Measurements from ENCODE around the gene TMOD3.

TMOD3 gene

DNA sequence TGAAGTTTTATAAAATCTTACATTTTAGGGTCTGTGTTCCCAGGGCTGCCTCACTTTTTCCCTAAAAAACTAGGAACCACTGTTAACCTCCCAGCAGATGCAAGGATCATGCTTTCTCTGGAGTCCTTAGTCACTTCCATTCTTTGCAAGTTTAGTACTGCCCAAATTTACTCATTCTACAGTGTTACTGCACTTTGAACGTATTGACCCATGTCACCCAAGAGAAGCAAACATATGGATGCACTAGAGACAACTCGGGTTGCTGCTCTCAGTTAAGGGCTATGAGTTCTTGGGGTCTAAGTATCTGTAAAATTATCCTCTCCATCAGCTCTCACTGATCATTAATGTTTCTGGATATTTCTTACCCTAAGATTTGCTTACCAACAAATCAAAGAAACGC lies 83.1 kb downstream of the TMOD3 start:
- DNase-seq: no peak

DNA sequence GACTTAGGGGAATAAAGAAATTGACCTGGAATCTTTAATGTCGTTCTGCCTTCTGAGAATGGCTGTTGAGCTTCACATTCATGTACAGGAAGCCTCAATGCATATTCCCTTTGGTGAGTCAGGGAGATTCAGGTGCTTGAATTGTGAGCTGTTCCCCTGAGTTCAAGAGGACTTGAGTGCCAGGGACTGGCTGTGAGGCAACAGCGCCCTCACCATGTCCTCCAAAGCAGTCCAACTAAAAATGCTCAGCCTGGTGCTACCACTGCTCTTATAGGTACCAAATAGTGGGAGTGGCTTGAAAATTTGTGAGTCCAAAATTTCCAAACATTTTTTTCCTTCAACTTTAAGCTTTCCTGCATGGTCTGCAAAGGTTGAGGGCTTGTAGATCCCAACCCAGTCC lies 88.0 kb downstream of the TMOD3 start:
- no peak for DNase-seq

DNA sequence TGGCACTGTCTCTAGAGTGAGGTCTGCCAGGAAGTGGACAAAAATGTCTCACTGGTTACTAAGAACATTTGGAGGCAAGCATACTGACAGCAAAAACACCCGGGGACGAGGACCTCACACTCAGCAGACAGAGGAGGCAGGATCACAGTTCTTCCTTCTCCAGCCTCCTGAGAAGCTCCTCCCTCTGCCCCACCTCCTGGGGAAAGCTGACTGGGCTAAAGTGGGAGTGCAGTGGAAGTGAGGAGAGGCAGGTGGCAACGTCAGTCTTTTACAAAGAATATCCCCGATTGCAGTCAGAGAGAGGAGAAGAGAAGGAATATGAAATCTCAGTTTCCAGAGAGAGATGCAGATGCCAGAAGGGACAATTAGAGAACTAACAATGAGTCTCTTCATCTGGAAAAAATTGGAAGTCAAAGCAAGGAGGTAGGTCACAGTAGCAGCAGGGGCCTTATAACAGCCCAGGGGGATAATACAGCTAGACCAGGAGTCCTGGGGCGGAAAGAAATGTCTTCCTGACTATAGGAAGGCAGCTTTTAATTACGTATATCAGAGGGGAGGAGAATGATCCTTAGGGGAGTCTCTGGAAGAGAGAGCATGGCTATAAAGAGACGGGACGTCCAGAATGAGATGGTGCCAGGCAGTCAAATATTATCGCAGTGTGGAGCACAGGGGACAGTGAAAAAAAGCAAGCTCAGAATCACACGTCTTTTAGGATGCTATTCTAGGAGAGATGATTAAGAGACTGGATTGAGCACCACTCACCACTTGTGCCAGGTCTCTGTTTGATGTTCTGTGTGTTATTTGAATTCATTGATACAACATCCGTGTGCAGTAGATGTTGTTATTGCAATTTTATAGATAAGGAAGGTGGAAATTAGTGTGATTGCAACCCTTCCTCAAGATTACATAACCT lies 95.0 kb downstream of the TMOD3 start:
- no peak for DNase-seq

DNA sequence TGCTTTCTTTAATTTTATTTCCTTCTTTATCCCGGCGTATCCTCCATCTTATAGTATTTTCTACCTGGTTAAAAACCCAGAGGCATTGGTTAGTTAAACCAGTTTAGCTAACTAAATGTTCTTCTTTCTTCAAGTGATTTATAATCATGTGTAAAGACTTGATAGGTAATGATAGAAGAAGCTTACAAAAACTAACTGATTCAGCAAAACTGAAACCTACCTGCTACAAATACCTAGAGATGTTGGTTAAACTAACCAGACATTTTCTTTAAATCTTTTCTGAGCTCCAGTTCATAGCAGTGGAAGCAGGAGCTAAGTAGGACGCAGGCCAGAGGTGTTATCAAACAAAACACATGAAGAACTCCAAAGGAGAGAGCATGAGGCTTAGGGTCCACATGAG lies 97.4 kb downstream of the TMOD3 start:
- no peak for DNase-seq

DNA sequence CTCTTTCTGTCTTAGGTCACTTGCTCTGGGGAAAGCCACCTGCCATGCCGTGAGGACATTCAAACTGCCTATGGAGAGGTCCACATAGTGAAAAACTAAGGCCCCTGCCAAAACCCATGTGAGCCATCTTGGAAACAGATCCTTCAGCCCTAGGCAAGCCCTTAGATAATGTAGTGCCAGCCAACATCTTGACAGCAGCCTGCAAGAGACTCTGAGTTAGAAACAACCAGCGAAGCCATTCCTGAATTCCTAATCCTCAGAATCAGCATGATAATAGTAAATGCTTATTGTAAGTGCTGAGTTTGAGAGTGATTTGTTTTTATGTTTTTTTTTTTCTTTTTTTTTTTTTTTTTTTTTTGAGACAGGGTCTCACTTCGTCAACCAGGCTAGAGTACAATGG lies 101.6 kb downstream of the TMOD3 start:
- no peak for DNase-seq

DNA sequence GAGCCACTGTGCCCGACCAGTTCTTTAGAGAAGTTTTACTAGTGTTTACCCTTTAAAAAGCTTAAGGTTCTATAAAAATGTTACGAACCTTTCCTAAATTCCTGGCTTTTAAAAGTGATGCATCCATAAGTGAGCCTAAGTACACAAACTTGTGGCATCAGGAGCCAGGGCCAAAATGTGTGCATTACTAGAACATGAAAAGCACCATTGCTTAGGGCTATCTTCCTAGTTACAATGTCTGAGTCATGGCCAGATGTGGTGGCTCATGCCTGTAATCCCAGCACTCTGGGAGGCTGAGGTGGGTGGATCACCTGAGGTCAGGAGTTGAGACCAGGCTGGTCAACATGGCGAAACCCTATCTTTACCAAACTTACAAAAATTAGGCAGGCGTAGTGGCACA lies 102.2 kb downstream of the TMOD3 start:
- no peak for DNase-seq

DNA sequence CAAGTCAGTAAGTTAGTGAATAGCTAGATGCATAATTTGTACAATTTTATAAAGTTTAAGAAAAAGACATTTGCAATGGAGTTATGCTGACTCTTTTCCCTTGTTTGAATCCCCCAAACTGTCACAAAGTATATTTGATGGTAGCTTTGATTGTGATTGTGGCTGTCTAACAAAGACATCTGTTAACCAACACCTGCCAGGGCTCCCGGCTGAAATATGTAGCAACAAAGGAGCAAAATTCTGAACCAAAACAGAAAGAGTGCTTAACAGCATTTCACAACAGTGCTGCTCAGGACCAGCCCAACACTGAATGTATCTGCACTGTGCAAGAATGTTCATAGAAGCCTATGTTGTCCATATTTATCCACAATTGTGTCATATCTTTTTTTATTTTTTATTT lies 102.7 kb downstream of the TMOD3 start:
- DNase-seq: no peak

DNA sequence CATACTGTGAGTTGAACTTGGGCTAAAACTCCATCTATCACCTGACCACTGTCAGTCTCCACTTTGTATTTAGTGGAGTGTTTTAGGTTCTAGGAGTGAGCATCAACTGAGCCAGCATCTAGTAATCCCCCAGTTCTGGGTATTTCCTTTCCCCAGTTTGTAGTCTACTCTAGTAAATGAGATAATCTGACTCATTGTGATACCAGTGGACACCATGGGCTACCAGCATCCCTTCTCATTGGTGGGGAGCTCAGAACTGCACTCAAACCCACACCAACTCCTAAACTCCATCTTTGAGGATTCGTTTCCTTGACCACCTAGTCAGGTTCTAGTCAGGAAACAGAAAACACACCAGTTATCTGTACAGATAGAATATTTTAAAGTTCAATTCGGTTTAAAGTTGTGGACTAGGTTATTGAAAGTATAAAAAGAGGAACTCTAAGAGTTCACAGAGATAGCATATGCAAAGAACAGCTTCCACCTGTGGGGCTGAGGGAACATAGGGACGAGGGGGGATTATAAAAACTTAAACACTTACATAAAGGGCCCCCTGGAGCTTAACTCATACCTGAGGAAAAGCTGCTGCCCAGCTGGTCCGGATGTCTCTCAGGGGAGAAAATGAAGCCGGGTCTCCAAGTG lies 106.1 kb downstream of the TMOD3 start:
- DNase-seq: no peak

DNA sequence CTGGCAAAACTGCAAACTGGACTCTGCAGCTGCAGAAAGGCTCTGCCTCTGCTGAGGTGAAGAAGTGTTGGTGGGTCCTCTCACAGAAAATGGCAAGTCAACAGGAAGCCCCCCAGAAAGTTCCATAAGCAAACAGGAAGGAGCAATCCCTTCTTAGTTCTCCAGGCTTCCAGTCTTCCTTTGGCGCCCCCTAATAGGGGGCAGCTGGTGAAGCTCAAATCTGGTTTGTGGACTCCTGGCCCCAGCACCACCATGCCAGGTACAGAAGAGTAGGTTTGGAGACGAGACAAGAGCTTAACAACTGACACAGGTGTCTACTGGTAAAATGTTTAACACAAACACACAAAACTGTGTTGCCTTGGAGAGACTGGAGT lies 106.6 kb downstream of the TMOD3 start:
- no peak for DNase-seq

DNA sequence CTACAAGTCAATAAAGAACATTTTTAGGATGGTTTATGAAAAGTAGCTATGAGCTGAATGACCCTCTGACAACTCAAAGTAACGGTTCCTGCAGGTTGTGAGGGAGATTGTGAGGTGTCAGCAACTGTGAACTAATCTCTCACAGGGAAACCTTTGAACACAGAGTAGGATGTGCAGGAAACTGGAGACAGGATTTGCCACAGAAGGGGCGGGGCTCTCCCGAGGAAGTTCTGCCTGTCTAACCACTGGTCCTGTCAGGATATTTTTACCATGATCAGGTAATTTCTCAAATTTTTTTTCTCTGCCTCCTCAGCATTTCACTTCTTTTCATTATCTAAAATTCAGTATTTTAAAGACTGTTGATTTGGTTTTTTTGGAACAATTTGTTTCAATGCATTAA lies 108.8 kb downstream of the TMOD3 start:
- DNase-seq: no peak

DNA sequence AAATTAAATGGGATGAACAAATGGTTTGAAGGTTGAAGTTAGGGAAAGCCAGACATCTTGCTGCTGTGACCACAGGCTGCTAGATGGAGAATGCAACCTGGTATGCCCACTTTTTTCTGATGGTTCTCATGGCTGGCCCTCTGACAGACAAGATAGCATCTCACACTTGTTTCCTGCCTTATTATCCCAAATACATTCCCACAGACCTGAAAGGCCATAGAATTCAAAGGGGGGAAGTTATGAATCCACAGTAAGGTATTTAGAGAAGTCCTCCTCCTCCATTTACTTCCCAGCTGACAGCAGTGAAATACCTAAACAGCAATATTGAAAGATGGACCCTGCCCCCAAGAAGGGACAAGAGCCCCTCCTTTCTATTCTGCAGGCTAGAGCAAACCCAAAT lies 109.8 kb downstream of the TMOD3 start:
- no peak for DNase-seq

DNA sequence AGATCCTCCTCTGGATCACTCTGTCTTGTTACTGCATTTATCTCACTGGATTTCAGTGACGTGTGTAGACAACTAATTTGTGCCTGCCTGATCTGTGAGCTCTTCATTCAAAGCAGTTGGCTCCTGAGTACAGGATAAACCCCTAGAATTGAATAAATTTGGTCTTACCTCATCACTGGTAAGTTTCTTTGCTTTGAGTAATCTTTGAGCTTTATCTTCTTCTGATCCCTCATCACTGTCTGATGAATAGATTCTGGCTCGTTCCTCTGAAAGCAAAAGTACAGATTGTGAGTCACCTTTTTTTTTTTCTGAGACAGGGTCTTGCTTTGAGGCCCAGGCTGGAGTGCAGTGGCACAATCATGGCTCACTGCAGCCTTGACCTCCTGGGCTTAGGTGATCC lies 117.7 kb downstream of the TMOD3 start:
- DNase-seq: no peak

DNA sequence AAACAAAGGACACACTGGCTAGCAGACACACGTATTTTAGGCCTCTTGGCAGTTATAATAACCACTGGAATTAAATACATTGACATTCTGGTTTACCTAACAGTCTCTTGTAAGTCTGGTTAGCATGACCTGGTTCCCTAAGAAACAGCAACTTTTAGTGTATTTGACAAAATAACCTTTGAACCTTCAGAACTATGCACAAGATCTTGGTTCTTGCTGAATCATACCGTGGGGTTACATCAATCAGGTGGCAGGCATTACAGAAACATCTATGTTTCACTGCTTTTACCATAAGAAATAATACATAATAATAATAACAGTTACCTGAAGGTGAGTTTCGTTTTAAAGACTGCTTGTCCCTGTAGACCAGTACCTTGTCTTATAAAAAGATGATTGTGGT lies 123.4 kb downstream of the TMOD3 start:
- no peak for DNase-seq

DNA sequence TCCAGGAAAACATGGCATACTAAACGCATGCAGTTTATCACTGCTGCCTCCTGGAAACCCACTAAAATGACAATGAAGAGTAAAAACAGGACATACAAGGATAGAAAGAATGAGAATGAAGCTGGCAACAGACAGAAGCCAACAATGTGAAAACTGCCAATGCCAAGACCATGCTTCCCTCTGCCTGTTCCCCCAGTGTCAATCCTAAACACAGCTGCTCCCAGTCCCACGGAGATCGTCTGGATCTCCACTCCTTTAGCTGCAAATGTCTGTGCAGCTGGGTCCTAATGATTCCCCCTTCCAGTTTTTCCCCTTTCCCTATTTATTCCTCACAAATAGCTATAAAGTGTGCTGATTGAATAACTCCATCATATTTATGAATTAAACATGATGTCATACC lies 126.1 kb downstream of the TMOD3 start:
- DNase-seq: no peak
